GM12892 (cell line): ENCODE measurements around the gene GYPA.
"Not testable (repeated sequence)": the region's sequence is repeated elsewhere in the genome, so short reads cannot be mapped to it uniquely, and the experiment has no call there.

Experiments
- POLR2A ChIP-seq: IDR thresholded peaks from 2 replicates; pipeline ENCODE4 v1.6.1; 2011; ENCODE audit warnings: low read depth, low read length, control low read depth
- POLR2AphosphoS5 ChIP-seq: IDR thresholded peaks from 2 replicates; pipeline ENCODE4 v1.6.1; 2011; ENCODE audit warnings: low read depth, low read length, control low read depth
- TAF1 ChIP-seq: IDR thresholded peaks from 2 replicates; pipeline ENCODE4 v1.6.1; 2011; ENCODE audit warnings: low read depth, mild to moderate bottlenecking, control low read depth, low read length, borderline replicate concordance

DNA sequence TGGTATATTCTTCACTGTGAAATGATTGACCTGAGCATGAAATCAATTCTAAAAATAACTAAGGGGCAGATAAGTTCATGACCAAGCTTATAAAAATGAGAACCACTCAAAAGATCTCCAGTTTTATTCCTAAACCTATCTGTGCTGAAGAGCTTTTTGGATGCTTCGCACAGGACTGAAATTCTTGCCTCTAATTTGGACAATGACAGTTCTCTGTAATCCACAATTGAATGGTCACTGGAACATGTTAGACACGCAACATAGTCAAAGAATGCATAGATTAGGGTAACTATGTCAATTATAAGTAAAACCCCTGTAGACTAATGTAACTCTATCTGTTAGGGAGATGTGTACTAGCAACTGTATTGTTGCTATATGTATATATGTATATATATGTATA lies 42.7 kb downstream of the GYPA start:
- not testable (repeated sequence) for TF ChIP-seq TAF1, POLR2A, POLR2AphosphoS5
